Thyroid gland (tissue), 4 donors: ENCODE results near the gene OR13J1. TPM values are rescaled to one million over a fixed set of nuclear protein-coding genes. Genes with fewer than 3 reads are reported as not detected.

Experiments
- DNase-seq, 2 donors: peaks; one replicate each; pipeline ENCODE4 v3.0.0-alpha.2; 2019
- H3K27ac ChIP-seq, 3 donors: fragments of 200-600 bp; sonication (generic); 1 replicate in 2 of 3; 2 replicates in 1 of 3; pipeline ENCODE4 v1.5.1; 2016 to 2019; ENCODE audit warnings: mild to moderate bottlenecking in 1 of 3, moderate library complexity in 1 of 3
- H3K27me3 ChIP-seq: fragments of 200-600 bp; sonication (generic); one replicate; pipeline ENCODE4 v1.5.1; 2019
- H3K36me3 ChIP-seq, 2 donors: fragments of 200-600 bp; sonication (generic); one replicate each; pipeline ENCODE4 v1.5.1; 2016 to 2019
- H3K4me1 ChIP-seq, 2 donors: fragments of 200-600 bp; sonication (generic); one replicate each; pipeline ENCODE4 v1.5.1; 2017 to 2019
- H3K4me3 ChIP-seq, 3 donors: fragments of 200-600 bp; sonication (generic); replicated peaks in 1 of 3; 1 replicate in 2 of 3; 2 replicates in 1 of 3; pipeline ENCODE4 v1.5.1; 2016; ENCODE audit warnings: mild to moderate bottlenecking in 1 of 3
- H3K9me3 ChIP-seq: fragments of 200-600 bp; sonication (generic); one replicate; pipeline ENCODE4 v1.5.1; 2017
- CTCF ChIP-seq, 6 experiments: fragments of 200-600 bp in 3 of 6; fragments of 450-650 bp in 3 of 6; sonication (generic) in 3 of 6; IDR thresholded peaks; one replicate each; pipeline ENCODE4 v1.5.1; 2016 to 2019; ENCODE audit warnings: antibody characterized with exemption in 6 of 6, mild to moderate bottlenecking in 2 of 6, inconsistent platforms in 1 of 6, moderate library complexity in 1 of 6
- POLR2A ChIP-seq, 2 donors: fragments of 450-650 bp; IDR thresholded peaks; one replicate each; pipeline ENCODE4 v1.6.1; 2017; ENCODE audit warnings: antibody characterized with exemption in 2 of 2, mild to moderate bottlenecking in 2 of 2, moderate library complexity in 1 of 2
- WGBS, 2 donors: methylation state at CpG; one replicate each; pipeline ENCODE4 v1.1.5; 2017; 5-methylcytosine and 5-hydroxymethylcytosine counted together
- intact Hi-C: fragments of 100-400 bp; cut with DNase I; formaldehyde crosslinking; loops from one replicate; pipeline ENCODE4 v1.15.1; 2023
- total RNA-seq, 4 donors: library from RNA; depleted of rRNA; stranded (reverse); fragments of >200 nt; gene quantifications; one replicate each; pipeline ENCODE4 v1.2.3, GENCODE V29; 2016

The OR13J1 gene
- total RNA-seq, 4 donors from 2014 or later: not detected

- peaks cover 58 to 67% of the 10 kb centered on the region in 2 donors for H3K4me1 ChIP-seq
- WGBS, 2 donors: 24 to 29% methylated on average over 13 of the region's 14 CpGs
- H3K27me3 ChIP-seq: no peaks in the 10 kb centered on the region
- peak overlapping the region in 1 of 3 donors; percentile 2 for H3K4me3 ChIP-seq
- H3K9me3 ChIP-seq: no peaks in the 10 kb centered on the region
- TF ChIP-seq CTCF (IDR thresholded peaks at IDR 0.05) (peak in 1 of 6 experiments; percentile 14), POLR2A (IDR thresholded peaks at IDR 0.05) (peak in 1 of 2 donors; percentile 52)
- intact Hi-C loops: loop anchor here (5.0 kb wide), 1 partner anchor 35 kb away; no protein-coding TSS in a partner anchor
- H3K27ac ChIP-seq: peak overlapping the region; percentile 84 to 97 (median 96)
- peak; percentile 90 for DNase-seq
- no peaks in the 10 kb centered on the region for H3K36me3 ChIP-seq
These were observed 36.9 kb upstream of the OR13J1 start for GRCh38 chr9:35906923-35907699.

- peak within 1 kb of the TSS in 1 of 3 donors; percentile 3 for H3K4me3 ChIP-seq
- 43 to 52% methylated on average over 27 of the region's 30 CpGs for WGBS, 2 donors
- peak within 1 kb of the TSS; percentile 84 to 97 (median 96) for H3K27ac ChIP-seq
- peak in 1 of 2 donors; percentile 56 for TF ChIP-seq POLR2A (IDR thresholded peaks at IDR 0.05)
- no peak for TF ChIP-seq CTCF (IDR thresholded peaks at IDR 0.05)
- intact Hi-C loops: loop anchor here (5.0 kb wide), 1 partner anchor 36 kb away; no protein-coding TSS in a partner anchor
- peaks cover 58 to 67% of the 10 kb centered on the region in 2 donors for H3K4me1 ChIP-seq
- peak; percentile 96 to 98 for DNase-seq
- no peaks in the 10 kb centered on the region for H3K9me3 ChIP-seq
- H3K27me3 ChIP-seq: no peaks in the 10 kb centered on the region
- H3K36me3 ChIP-seq: no peaks in the 10 kb centered on the region
These were observed 35.9 kb upstream of the OR13J1 start, which contains the start of gene HRCT1 for GRCh38 chr9:35905912-35906679. HRCT1 (plus strand) TSS chr9:35906202; CDS start chr9:35906288, 86 bp downstream.

GRCh38 chr9:35905051-35905781 lies 35.0 kb upstream of the OR13J1 start:
- Histone ChIP-seq H3K27me3 (no peaks in the 10 kb centered on the region), H3K9me3 (no peaks in the 10 kb centered on the region), H3K36me3 (no peaks in the 10 kb centered on the region), H3K27ac (peak overlapping the region; percentile 84 to 97 (median 96)), H3K4me3 (no peak overlapping the region), H3K4me1 (peaks cover 58 to 61% of the 10 kb centered on the region in 2 donors)
- peak; percentile 20 to 25 for DNase-seq
- TF ChIP-seq CTCF (IDR thresholded peaks at IDR 0.05) (no peak), POLR2A (IDR thresholded peaks at IDR 0.05) (no peak)
- intact Hi-C loops: loop anchor here (5.0 kb wide), 1 partner anchor 37 kb away; no protein-coding TSS in a partner anchor
- WGBS, 2 donors: 74% methylated on average over 8 of the region's 8 CpGs; no CpG with 5 or more reads in 1 of the 2 donors

GRCh38 chr9:35904338-35904737 lies 34.1 kb upstream of the OR13J1 start:
- Histone ChIP-seq H3K36me3 (no peaks in the 10 kb centered on the region), H3K27ac (peak overlapping the region; percentile 84 to 97 (median 96)), H3K27me3 (no peaks in the 10 kb centered on the region), H3K4me3 (no peak overlapping the region), H3K9me3 (no peaks in the 10 kb centered on the region), H3K4me1 (peaks cover 50 to 52% of the 10 kb centered on the region in 2 donors)
- 53 to 66% methylated on average over 7 to 8 of the region's 8 CpGs for WGBS, 2 donors
- DNase-seq: no peak
- TF ChIP-seq CTCF (IDR thresholded peaks at IDR 0.05) (no peak), POLR2A (IDR thresholded peaks at IDR 0.05) (no peak)
- intact Hi-C loops: loop anchor here (5.0 kb wide), 1 partner anchor 118 kb away; no protein-coding TSS in a partner anchor
